GM18867 (cell line): ENCODE measurements around the gene PRIMPOL.
"Not testable (repeated sequence)": the region's sequence is repeated elsewhere in the genome, so short reads cannot be mapped to it uniquely, and the experiment has no call there.

Source experiments
- ATAC-seq: cut with Tn5 transposase; IDR thresholded peaks from one replicate; pipeline ENCODE4 v1.9.1; 2021; ENCODE audit warnings: mild to moderate bottlenecking, moderate library complexity; ENCODE audit not compliant: unreplicated experiment

Gene PRIMPOL, protein sequence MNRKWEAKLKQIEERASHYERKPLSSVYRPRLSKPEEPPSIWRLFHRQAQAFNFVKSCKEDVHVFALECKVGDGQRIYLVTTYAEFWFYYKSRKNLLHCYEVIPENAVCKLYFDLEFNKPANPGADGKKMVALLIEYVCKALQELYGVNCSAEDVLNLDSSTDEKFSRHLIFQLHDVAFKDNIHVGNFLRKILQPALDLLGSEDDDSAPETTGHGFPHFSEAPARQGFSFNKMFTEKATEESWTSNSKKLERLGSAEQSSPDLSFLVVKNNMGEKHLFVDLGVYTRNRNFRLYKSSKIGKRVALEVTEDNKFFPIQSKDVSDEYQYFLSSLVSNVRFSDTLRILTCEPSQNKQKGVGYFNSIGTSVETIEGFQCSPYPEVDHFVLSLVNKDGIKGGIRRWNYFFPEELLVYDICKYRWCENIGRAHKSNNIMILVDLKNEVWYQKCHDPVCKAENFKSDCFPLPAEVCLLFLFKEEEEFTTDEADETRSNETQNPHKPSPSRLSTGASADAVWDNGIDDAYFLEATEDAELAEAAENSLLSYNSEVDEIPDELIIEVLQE

DNA sequence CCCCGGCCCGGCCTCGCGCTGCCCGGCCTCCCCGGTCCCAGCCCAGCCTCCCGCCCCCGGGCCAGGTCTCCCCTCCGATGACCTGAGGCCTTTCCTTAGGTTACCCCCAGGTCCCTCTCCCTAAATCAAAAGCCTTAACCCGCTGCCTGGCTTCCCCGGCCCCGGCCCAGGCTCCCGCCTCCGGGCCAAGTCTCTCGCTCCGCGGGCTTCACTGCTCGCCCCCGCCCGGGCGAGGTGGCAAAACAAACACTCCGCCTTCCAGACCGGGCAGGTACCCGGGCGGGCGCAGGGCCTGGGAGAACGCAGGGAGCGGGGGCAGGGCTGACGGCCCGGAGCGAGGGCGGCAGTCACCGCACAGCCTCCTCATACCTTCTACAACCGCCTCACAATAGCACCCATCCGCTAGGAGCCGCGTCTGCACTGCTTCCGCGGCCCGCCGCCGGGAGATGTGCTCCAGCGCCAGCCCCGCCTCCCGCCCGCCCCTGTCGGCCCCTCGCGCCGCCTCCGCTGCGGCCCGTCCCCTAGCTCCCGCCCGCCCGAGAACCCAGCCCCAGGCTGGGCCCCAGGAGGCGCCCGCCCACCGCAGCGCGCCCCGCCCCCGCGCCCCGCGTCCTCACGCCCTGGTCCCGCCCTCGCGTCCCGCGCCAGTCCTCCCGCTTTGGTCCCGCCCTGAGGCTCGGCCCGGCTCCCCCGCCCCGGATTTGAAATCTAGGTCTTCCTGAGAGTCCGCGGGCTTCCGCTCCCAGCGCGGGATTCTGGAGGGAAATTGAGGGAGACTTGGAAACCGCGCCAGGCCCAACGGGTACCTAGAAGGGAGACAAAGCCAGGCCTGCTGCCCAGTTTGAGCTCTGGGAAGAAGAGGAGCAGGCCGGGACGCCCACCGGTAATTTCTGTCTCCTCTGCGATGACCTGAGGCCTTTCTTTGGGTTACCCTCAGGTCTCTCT, at the start of gene PRIMPOL, which contains the start of gene CASP3:
Gene PRIMPOL, plus strand, starts transcription at position 713 of the 945 bp plus-strand sequence. CDS start 7,403 bp downstream, outside the sequence.
Gene CASP3, minus strand, starts transcription at position 422 of the 945 bp plus-strand sequence. CDS start 10,994 bp downstream, outside the sequence.
- peak; percentile 86 for ATAC-seq

DNA sequence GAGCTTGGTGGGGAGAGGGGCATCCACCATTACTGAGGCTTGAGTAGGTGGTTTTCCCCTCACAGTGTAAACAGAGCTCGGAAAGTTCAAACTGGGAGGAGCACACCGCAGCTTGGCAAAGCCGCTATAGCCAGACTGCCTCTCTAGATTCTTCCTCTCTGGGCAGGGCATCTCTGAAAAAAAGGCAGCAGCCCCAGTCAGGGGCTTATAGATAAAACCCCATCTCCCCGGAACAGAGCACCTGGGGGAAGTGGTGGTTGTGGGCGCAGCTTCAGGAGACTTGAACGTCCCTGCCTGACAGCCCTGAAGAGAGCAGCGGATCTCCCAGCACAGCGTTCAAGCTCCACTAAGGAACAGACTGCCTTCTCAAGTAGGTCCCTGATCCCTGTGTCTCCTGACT, 48.6 kb upstream of the PRIMPOL start:
- not testable (repeated sequence) for ATAC-seq

DNA sequence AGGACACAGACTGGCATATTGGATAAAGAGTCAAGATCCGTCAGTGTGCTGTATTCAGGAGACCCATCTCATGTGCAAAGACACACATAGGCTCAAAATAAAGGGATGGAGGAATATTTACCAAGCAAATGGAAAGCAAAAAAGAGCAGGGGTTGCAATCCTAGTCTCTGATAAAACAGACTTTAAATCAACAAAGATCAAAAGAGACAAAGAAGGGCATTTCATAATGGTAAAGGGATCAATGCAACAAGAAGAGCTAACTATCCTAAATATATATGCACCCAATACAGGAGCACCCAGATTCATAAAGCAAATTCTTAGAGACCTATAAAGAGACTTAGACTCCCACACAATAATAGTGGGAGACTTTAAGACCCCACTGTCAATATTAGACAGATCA, 46.7 kb upstream of the PRIMPOL start:
- ATAC-seq = not testable (repeated sequence)

DNA sequence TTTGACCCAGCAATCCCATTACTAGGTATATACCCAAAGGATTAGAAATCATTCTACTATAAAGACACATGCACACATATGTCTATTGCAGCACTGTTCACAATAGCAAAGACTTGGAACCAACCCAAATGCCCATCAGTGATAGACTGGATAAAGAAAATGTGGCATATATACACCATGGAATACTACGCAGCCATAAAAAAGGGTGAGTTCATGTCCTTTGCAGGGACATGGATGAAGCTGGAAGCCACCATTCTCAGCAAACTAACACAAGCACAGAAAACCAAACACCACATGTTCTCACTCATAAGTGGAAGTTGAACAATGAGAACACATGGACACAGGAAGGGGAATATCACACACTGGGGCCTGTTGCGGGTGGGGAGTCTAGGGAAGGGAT, 42.1 kb upstream of the PRIMPOL start:
- ATAC-seq = not testable (repeated sequence)

DNA sequence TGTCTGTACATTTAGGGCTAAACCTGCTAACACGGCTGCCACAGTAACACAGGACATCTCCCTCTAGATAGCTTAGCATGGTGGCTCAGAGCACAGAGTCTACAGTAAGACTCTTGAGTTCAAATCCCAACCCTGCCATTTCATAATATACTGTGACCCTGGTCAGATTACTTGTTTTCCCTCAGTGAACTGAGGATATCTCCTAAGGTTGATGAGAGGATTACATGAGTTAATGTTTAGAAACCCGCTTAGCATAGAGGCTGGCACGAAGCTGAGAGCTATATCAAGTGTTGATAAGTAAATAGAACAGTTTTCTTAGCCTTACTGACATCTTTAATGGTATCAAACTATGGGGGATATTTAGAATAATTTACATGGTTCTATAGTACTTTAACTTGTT, 37.5 kb upstream of the PRIMPOL start:
- no peak for ATAC-seq

DNA sequence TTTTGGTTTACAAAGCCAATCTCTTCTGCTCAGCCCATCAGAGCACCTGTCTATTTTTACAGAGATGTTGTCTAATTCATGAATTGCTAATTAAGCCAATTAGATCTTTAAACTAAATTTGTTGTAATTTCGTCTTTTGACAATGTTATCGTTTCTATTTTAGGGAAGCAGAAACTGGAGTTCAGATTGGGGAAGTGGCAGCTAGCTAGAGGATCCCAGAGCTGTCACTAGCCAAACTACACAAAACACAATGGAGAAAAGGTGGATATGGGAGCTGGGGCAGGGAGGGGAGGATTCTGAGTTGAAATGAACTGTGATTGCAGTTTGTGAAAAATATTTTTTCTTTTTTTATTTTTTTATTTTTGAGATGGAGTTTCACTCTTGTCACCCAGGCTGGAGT, 36.1 kb upstream of the PRIMPOL start:
- no peak for ATAC-seq

DNA sequence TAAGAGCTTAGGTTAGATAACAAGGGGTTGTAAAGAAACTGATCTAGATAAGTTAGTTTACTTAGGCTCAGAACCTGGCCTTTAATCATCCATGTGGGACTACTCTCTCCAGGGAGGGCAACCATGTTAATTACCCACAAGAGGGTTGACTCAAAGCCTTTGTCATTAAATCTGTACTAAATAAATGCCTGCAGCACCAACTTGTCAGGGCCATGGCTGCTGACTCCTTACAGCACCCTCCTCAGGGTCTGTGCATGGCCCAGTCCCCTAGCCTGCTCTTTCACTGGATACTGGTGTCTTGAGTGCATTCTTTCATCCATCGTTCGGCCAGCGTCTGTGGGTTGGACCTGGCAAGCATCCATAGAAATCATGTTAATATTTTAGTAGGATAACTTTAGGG, 35.0 kb upstream of the PRIMPOL start:
- no peak for ATAC-seq

DNA sequence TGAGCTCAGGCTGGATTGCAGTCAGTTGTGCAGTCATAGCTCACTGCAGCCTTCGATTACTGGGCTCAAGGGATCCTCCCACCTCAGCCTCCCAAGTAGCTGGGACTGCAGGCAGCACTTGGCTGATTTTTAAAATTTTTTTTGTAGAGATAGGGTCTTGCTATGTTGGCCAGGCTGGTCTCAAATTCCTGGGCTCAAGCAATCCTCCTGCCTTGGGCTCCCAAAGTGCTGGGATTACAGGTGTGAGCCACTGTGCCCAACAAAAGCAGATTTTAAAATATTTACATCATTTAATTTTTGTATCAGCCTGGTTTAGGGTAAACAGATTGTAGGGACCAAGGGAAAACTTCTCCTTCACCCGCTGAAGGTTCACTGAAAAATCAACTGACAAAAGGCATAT, 33.4 kb upstream of the PRIMPOL start:
- not testable (repeated sequence) for ATAC-seq

DNA sequence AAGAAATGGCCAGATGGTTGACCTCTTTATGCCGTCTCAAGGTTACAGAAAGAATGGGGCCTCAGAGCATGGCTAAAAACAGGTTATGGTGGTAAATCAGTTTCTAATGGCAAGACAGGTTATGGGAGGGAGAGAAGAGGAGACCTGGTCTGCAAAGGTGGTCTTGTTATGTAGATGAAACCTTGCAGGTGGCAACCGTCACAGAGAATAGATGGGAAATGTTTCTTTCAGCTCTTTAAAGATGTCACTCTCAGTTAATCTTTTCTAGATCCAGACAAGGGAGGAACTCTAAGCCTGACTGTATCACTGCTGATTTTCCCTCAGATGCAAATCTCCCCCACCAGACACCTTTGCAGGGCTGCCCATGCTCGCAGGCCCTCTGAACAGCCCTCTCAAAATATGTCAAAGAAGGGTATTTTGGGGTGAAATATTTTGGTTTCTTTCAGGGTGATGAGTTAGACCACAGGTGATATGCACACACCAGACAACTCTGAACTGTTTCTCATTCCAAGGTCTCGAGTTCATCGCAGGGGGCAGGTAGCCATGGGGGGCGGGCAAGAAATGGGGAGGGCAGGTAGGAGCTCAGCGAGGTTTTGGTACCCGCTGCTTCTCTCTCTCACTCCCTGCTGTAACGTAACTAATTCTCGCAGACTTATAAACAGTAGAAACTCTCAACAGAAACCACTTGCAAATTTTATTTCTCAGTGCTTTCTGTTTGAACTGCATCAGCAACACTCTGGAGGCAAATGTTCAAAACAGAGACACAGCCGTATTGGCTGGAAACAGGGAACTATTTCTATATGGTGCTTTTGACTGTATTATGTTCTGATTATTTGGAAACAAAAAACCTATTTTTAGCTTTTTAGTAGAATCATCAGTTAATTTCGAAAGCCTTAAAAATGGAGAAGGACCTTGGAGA, 32.6 kb upstream of the PRIMPOL start:
- ATAC-seq = peak; percentile 86

DNA sequence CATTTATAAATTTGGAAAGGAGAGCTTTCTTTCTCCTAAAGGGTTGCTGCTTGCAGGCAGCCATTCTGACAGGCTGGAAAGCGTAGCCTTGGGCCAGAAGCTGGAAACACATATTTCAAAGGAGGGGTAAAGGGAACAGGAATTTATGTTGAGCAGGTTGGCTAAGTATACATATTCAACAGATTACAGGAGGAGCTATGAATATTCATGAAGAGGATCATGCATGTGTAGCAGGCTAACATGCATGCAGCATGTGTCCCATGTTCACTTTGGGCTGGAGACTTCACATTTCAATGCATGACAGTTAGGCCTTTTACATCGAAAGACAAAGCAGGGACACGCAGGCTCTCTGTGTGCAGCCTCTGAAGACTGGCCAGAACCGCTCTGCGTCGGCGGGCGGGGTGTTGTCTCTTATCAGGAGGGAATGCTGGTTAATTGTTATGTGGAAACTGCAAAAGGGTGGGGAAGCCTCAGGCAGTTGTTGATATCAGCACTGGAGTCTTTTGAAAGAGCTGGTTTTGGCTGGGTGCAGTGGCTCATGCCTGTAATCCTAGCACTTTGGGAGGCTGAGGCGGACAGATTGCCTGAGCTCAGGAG, 31.8 kb upstream of the PRIMPOL start:
- ATAC-seq = no peak

DNA sequence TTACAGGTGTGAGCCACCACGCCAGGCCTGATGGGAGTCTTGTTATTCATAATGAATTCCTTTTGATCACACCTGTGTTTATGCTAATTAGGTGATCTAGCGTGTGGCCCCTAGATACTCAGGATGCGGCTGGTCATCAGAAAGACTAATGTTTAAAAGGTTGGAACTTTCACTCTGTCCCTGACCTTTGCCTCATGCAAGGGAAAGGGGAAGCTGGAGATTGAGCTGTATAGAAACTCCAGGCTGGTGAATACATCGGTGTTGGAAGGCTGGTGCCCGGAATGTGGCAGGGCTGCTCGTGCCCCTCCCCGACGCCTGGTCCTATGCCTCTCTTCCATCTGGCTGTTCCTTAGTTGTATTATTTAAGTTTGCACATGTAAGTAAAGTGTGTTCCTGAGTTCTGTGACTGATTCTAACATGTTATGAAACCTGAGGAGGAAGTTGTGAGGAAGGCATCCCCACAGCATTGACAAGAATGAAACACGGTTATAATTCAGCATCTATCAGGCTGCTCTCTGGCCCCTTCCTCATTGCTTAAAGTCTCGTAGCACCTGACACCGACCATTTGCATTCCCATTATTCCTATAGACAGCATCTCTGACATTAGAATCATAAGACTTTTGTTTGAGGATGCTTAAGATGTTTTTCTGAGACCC, 29.2 kb upstream of the PRIMPOL start:
- no peak for ATAC-seq

DNA sequence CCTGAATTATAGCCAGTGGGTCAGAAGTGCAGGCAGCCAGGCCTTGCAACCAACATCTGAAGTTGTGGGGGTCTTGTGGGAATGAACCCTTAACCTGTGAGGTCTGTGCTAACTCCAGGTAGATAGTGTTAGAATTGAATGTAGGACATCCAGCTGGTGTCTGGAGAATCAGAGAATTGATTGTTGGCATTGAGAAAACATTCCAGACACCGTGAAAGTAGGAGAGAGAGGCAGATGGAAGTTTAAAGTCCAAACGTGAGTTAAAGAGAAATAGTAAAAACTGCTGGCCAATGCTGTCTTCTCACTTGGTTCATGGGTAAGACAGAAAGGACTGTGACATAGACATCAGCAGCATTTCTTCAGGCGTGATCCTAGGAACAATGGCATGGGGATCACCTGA, 28.0 kb upstream of the PRIMPOL start:
- ATAC-seq = no peak

DNA sequence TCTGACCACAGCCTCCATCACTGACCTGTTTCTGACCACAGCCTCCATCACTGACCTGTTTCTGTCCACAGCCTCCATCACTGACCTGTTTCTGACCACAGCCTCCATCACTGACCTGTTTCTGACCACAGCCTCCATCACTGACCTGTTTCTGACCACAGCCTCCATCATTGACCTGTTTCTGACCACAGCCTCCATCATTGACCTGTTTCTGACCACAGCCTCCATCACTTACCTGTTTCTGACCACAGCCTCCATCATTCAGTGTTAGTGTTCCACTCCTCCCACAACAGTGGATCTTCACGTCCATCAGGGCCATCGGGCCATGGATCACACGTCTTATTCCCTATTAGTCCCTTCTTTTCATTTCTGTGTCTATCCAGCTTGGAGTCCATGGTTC, 25.0 kb upstream of the PRIMPOL start:
- ATAC-seq = not testable (repeated sequence)

DNA sequence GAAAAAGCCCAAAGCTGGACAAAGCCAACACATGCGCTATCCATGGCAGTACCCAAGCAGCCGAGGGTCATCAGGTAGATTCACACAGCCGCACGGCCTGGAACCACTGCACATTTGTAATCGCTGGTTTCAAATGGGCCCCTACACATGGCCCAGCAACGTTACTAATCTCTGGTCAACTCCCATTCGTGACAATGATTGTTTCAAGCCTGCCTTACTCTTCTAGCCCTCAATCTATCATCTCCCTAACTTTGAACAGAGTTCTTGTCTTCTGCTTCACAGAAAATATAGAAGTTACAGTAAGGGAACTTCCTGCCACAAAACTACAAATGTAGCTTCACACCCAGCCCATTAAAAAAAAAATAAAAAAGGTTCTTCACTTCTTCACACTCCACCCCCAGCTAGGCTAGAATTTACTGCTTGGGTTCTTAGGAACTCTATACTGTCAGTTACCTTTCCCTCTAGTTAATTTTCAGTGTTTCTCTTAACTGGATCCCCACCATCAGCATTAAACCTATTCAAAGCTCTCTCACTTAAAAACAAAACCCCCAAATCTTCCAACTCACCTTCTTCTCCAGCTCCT, 24.5 kb upstream of the PRIMPOL start:
- ATAC-seq = no peak

DNA sequence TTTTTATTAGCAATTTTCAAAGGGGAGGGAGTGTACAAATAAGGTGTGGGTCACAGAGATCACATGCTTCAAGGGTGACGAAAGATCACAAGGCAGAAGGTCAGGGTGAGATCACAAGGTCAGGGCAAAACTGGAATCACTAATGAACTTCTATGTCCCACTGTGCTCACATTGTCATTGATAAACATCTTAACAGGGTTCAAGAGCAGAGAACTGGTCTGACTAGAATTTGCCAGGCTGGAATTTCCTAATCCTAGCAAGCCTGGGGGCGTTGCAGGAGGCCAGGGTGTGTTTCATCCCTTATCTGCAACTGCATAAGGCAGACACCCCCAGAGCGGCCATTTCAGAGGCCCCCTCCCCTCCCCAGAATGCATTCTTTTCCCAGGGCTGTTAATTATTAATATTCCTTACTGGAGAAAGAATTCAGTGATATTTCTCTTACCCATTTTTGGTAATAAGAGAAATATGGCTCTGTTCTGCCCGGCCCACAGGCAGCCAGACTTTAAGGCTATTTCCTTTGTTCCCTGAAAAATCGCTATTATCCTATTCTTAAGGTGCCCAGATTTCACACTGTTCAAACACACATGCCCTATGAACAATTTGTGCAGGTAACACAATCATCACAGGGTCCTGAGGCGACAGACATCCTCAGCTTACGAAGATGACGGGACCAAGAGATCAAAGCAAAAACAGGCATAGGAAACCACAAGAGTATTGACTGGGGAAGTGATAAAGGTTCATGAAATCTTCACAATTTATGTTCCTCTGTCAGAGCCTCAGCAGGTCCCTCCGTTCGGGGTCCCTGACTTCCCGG, 23.5 kb upstream of the PRIMPOL start:
- ATAC-seq = not testable (repeated sequence)

DNA sequence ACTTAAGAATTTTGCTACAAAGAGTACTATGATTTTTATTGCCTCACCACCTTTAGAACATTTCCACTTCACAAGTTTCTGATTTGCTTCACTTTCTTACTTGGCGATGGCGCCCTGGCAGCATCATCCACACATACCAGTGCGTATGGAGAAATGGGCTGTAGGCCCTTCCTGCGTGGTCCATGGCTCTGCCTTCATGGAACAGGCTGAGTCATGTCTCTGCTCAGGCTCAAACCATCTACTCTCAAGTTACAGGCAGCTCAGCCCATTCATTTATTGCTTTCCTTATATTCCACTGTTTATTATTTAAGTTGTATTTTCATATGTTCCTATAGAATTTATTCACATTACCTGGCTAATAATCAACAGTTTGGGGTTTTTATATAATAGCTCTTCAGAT, 21.4 kb upstream of the PRIMPOL start:
- ATAC-seq = no peak

DNA sequence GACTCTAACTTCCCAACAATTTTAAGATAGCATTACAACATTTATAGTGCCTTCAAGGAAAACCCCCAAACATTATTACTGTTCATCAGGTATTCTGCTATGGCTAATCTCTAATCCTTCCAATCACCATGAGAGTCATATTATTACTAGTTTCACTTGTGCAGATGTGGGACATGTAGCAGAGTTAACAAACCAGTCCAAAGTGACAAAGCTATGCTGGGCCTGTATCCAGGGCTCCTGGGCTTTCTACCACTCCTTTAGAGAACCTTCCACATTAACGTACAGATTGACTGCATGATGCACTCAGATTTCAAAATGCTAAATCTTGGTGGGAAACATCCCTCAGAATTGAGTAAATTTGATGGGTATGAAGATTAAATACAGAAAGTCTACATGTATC, 16.7 kb upstream of the PRIMPOL start:
- ATAC-seq = no peak

DNA sequence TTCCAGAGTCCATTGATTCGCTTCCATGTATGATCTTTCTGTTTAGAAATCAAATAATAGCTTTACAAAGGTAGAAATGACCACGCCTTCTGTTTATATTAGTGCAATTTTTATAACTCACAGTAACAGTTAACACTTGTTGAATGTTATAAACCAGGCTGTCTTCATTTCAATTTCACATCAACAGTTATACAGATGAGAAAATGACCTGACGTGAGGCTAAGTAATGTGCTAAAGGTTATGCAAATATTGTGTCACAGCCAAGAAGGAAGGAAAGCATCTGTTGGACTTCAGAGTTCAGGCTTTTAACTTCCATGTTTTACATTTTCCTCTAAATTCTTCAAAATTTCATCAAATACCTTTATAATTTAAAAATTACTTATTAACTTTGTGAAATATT, 14.2 kb upstream of the PRIMPOL start:
- no peak for ATAC-seq
